Gastrocnemius medialis (tissue), 4 donors: ENCODE data around the gene FASTKD3. TPM values are rescaled to one million over a fixed set of nuclear protein-coding genes. Genes with fewer than 3 reads are reported as not detected.

Source experiments
- ATAC-seq, 2 donors: fragments of 150-250 bp; one replicate each; pipeline ENCODE4 v1.9.1; 2016
- DNase-seq, 2 donors: peaks; one replicate each; pipeline ENCODE4 v3.0.0-alpha.2; 2019
- H3K27ac ChIP-seq, 4 donors: fragments of 200-600 bp; sonication (generic); 1 replicate in 1 of 4; 2 replicates in 3 of 4; pipeline ENCODE4 v1.5.1; 2016 to 2018; ENCODE audit warnings: mild to moderate bottlenecking in 2 of 4, moderate library complexity in 1 of 4
- H3K27me3 ChIP-seq, 3 donors: fragments of 200-600 bp; sonication (generic) in 2 of 3; 1 replicate in 1 of 3; 2 replicates in 2 of 3; pipeline versions ENCODE4 v1.5.1 to v1.6.0; 2016 to 2019; ENCODE audit warnings: mild to moderate bottlenecking in 1 of 3, moderate library complexity in 1 of 3
- H3K36me3 ChIP-seq, 2 donors: fragments of 200-600 bp; sonication (generic) in 1 of 2; one replicate each; pipeline ENCODE4 v1.5.1; 2017 to 2018
- H3K4me1 ChIP-seq, 2 donors: fragments of 200-600 bp; sonication (generic) in 1 of 2; one replicate each; pipeline ENCODE4 v1.5.1; 2016 to 2017; ENCODE audit warnings: mild to moderate bottlenecking in 2 of 2
- H3K4me3 ChIP-seq, 4 donors: fragments of 200-600 bp; sonication (generic) in 3 of 4; 1 replicate in 1 of 4; 2 replicates in 3 of 4; pipeline ENCODE4 v1.5.1; 2016 to 2019; ENCODE audit warnings: mild to moderate bottlenecking in 2 of 4
- H3K9me3 ChIP-seq, 3 donors: fragments of 200-600 bp; sonication (generic) in 2 of 3; 1 replicate in 1 of 3; 2 replicates in 2 of 3; pipeline ENCODE4 v1.5.1; 2016 to 2019
- POLR2A ChIP-seq, 2 donors: fragments of 450-650 bp; IDR thresholded peaks; one replicate each; pipeline ENCODE4 v1.6.1; 2017; ENCODE audit warnings: antibody characterized with exemption in 2 of 2, mild to moderate bottlenecking in 2 of 2, moderate library complexity in 2 of 2
- in situ Hi-C, 4 donors: fragments of 200-750 bp; cut with MboI; loops; one replicate each; pipeline versions ENCODE4 v1.15.0 to v1.8.0; 2017; ENCODE audit warnings: low sequenced_read_pairs in 4 of 4
- intact Hi-C: fragments of 100-400 bp; cut with DNase I; formaldehyde crosslinking; loops from one replicate; pipeline ENCODE4 v1.15.1; 2023; ENCODE audit warnings: low total_unique reads
- total RNA-seq, 4 donors: library from RNA; depleted of rRNA; stranded (reverse); fragments of >200 nt; gene quantifications; one replicate each; pipeline versions ENCODE4 v1.1.0 to v1.2.3, GENCODE V29; 2016
- TF ChIP-seq, protein P1 (sequence below), 5 experiments: fragments of 450-650 bp in 3 of 5; fragments of 200-600 bp in 2 of 5; sonication (generic) in 2 of 5; IDR thresholded peaks in 4 of 5; conservative IDR thresholded peaks in 1 of 5; 1 replicate in 4 of 5; 2 replicates in 1 of 5; pipeline ENCODE4 v1.5.1; 2016 to 2019; ENCODE audit warnings: antibody characterized with exemption in 5 of 5, mild to moderate bottlenecking in 3 of 5, moderate library complexity in 3 of 5

The FASTKD3 gene
- total RNA-seq, 4 donors from 2014 or later = 6.8 to 9.4 (median 7.3) TPM

DNA sequence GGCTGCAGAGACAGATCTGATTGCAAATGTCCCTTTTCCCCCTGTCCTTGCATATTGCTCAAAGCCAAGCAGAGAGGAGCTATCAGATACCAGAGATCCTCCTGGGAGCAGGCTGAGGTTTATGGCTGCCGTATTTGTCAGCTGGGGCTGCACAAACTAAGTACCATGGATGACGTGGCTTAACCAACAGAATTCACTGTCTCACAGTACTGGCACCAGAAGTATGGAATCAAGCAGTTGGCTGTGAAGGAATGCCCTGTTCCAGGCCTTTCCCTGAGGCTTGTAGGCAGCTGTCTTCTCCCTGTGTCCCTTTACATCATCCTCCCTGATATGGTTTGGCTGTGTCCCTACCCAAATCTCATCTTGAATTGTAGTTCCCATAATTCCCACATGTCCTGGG, 20.5 kb downstream of the FASTKD3 start:
- Histone ChIP-seq H3K4me1 (peaks cover 0 to 13% of the 10 kb centered on the region in 2 donors), H3K36me3 (no peaks in the 10 kb centered on the region), H3K4me3 (no peak overlapping the region), H3K27ac (no peak overlapping the region), H3K9me3 (no peaks in the 10 kb centered on the region), H3K27me3 (peaks cover 20 to 31% (median 25%) of the 10 kb centered on the region in 3 donors)
- ATAC-seq = no peak
- in situ Hi-C loops (no loop called here), intact Hi-C loops (no loop called here)
- DNase-seq = no peak
- TF ChIP-seq, protein P1, sequence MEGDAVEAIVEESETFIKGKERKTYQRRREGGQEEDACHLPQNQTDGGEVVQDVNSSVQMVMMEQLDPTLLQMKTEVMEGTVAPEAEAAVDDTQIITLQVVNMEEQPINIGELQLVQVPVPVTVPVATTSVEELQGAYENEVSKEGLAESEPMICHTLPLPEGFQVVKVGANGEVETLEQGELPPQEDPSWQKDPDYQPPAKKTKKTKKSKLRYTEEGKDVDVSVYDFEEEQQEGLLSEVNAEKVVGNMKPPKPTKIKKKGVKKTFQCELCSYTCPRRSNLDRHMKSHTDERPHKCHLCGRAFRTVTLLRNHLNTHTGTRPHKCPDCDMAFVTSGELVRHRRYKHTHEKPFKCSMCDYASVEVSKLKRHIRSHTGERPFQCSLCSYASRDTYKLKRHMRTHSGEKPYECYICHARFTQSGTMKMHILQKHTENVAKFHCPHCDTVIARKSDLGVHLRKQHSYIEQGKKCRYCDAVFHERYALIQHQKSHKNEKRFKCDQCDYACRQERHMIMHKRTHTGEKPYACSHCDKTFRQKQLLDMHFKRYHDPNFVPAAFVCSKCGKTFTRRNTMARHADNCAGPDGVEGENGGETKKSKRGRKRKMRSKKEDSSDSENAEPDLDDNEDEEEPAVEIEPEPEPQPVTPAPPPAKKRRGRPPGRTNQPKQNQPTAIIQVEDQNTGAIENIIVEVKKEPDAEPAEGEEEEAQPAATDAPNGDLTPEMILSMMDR (IDR thresholded peaks at IDR 0.05 in 4 of 5, conservative IDR thresholded peaks at IDR 0.05 in 1 of 5) = no peak
- TF ChIP-seq POLR2A (IDR thresholded peaks at IDR 0.05) = no peak

- Histone ChIP-seq H3K9me3 (no peaks in the 10 kb centered on the region), H3K27ac (no peak overlapping the region), H3K27me3 (peaks cover 20 to 31% (median 28%) of the 10 kb centered on the region in 3 donors), H3K4me3 (no peak overlapping the region), H3K36me3 (no peaks in the 10 kb centered on the region), H3K4me1 (peaks cover 0 to 13% of the 10 kb centered on the region in 2 donors)
- DNase-seq = no peak
- TF ChIP-seq, protein P1 (IDR thresholded peaks at IDR 0.05 in 4 of 5, conservative IDR thresholded peaks at IDR 0.05 in 1 of 5) = no peak
- no peak for TF ChIP-seq POLR2A (IDR thresholded peaks at IDR 0.05)
- no peak for ATAC-seq
- intact Hi-C loops (no loop called here), in situ Hi-C loops (no loop called here)
Measured at GRCh38 chr5:7846327-7846726, 22.5 kb downstream of the FASTKD3 start.

- intact Hi-C loops = no loop called here
- TF ChIP-seq POLR2A (IDR thresholded peaks at IDR 0.05) = no peak
- TF ChIP-seq, protein P1 (IDR thresholded peaks at IDR 0.05 in 4 of 5, conservative IDR thresholded peaks at IDR 0.05 in 1 of 5) = no peak
- ATAC-seq = no peak
- no peaks in the 10 kb centered on the region for H3K36me3 ChIP-seq
- peaks cover 0 to 9% of the 10 kb centered on the region in 2 donors for H3K4me1 ChIP-seq
- peaks cover 20 to 27% (median 24%) of the 10 kb centered on the region in 3 donors for H3K27me3 ChIP-seq
- no peak overlapping the region for H3K27ac ChIP-seq
- no peaks in the 10 kb centered on the region for H3K9me3 ChIP-seq
- in situ Hi-C loops = no loop called here
- no peak for DNase-seq
- H3K4me3 ChIP-seq = no peak overlapping the region
Measured at GRCh38 chr5:7845557-7845956, 23.3 kb downstream of the FASTKD3 start.

DNA sequence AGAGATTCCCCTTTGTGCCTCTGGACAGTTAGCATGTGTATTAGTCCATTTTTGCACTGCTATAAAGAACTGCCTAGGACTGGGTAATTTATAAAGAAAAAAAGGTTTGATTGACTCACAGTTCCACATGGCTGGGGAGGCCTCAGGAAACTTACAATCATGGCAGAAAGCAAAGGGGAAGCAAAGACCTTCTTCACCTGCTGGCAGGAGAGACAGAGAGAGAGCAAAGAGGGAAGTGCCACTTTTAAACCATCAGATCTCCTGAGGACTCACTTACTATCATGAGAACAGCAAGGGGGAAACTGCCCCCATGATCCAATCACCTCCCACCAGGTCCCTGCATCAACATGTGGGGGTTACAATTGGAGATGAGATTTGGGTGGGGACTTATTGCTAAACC, 23.9 kb downstream of the FASTKD3 start:
- H3K4me3 ChIP-seq = no peak overlapping the region
- ATAC-seq (no peak), DNase-seq (no peak)
- no peaks in the 10 kb centered on the region for H3K36me3 ChIP-seq
- H3K27me3 ChIP-seq = peaks cover 16 to 21% (median 20%) of the 10 kb centered on the region in 3 donors
- TF ChIP-seq, protein P1 (IDR thresholded peaks at IDR 0.05 in 4 of 5, conservative IDR thresholded peaks at IDR 0.05 in 1 of 5) = no peak
- TF ChIP-seq POLR2A (IDR thresholded peaks at IDR 0.05) = no peak
- H3K9me3 ChIP-seq = no peaks in the 10 kb centered on the region
- intact Hi-C loops = no loop called here
- in situ Hi-C loops = no loop called here
- H3K4me1 ChIP-seq = peaks cover 0 to 3% of the 10 kb centered on the region in 2 donors
- H3K27ac ChIP-seq = no peak overlapping the region

DNA sequence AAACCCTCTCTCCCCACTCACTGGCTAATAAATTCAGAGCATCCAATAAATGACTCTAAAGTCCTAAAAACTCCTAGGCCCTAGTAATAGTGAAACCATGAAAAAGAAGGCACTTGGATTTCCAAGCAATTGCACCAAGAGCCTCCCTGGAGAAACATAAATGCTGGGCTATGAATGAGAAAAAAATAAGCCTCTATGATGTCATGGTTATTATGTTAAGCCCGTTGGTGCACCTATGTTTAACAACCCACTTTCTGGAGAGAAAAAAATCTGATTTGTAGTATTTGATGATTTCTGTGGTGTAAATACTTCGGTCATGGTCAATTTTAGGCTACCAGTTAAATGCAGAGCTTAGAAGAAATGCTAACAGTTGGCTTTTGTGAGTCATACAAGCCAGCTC, 26.3 kb downstream of the FASTKD3 start:
- no peak overlapping the region for H3K4me3 ChIP-seq
- H3K27ac ChIP-seq = no peak overlapping the region
- peaks cover 0 to 9% (median under 1%) of the 10 kb centered on the region in 3 donors for H3K27me3 ChIP-seq
- H3K4me1 ChIP-seq = no peaks in the 10 kb centered on the region
- in situ Hi-C loops (no loop called here), intact Hi-C loops (no loop called here)
- DNase-seq (no peak), ATAC-seq (no peak)
- no peak for TF ChIP-seq POLR2A (IDR thresholded peaks at IDR 0.05)
- TF ChIP-seq, protein P1 (IDR thresholded peaks at IDR 0.05 in 4 of 5, conservative IDR thresholded peaks at IDR 0.05 in 1 of 5) = no peak
- no peaks in the 10 kb centered on the region for H3K9me3 ChIP-seq
- no peaks in the 10 kb centered on the region for H3K36me3 ChIP-seq
